Hematopoietic multipotent progenitor cell treated with erythropoietin and hydrocortisone succinate and interleukin-3 and kit ligand, for 17 days (in vitro differentiated cells): ENCODE data around the gene RPL13.
"Not testable (repeated sequence)": the region's sequence is repeated elsewhere in the genome, so short reads cannot be mapped to it uniquely, and the experiment has no call there.

Source experiments
- DNase-seq: peaks from one replicate; pipeline ENCODE4 v3.0.0-alpha.2; 2015; ENCODE audit warnings: low spot score

RPL13 gene

GRCh38 chr16:89577055-89577759 is 16.7 kb downstream of the RPL13 start:
- DNase-seq: no peak

- no peak for DNase-seq
Measured at GRCh38 chr16:89579351-89579750, 18.9 kb downstream of the RPL13 start.

- DNase-seq: no peak
Measured at GRCh38 chr16:89581045-89581695, 20.7 kb downstream of the RPL13 start.

GRCh38 chr16:89581861-89582563 is 21.5 kb downstream of the RPL13 start:
- DNase-seq: no peak

- DNase-seq: no peak
Measured at GRCh38 chr16:89582614-89583196, 22.2 kb downstream of the RPL13 start.

- DNase-seq: no peak
Measured at GRCh38 chr16:89583197-89583894, 22.9 kb downstream of the RPL13 start.

GRCh38 chr16:89583895-89584644 is 23.6 kb downstream of the RPL13 start:
- no peak for DNase-seq

- no peak for DNase-seq
Measured at GRCh38 chr16:89584768-89585549, 24.5 kb downstream of the RPL13 start.

GRCh38 chr16:89586218-89586617 is 25.7 kb downstream of the RPL13 start:
- DNase-seq: no peak

GRCh38 chr16:89586853-89587252 is 26.4 kb downstream of the RPL13 start:
- DNase-seq: no peak

- not testable (repeated sequence) for DNase-seq
Measured at GRCh38 chr16:89587676-89588075, 27.2 kb downstream of the RPL13 start.

- DNase-seq: no peak
Measured at GRCh38 chr16:89588413-89589109, 28.1 kb downstream of the RPL13 start.

- DNase-seq: no peak
Measured at GRCh38 chr16:89589241-89589926, 28.9 kb downstream of the RPL13 start.

- no peak for DNase-seq
Measured at GRCh38 chr16:89593841-89594240, 33.4 kb downstream of the RPL13 start.

GRCh38 chr16:89595330-89596060 is 35.0 kb downstream of the RPL13 start:
- no peak for DNase-seq

- DNase-seq: no peak
Measured at GRCh38 chr16:89596061-89596689, 35.7 kb downstream of the RPL13 start.

GRCh38 chr16:89596957-89597649 is 36.6 kb downstream of the RPL13 start:
- DNase-seq: no peak

- no peak for DNase-seq
Measured at GRCh38 chr16:89598199-89598598, 37.7 kb downstream of the RPL13 start.
